GM21619 (cell line): ENCODE results near the gene PSMB3.
A peak's percentile ranks its signal among the peaks of the same experiment; 100 is the strongest.

Experiments
- ATAC-seq: cut with Tn5 transposase; IDR thresholded peaks from one replicate; pipeline ENCODE4 v1.9.1; 2021; ENCODE audit not compliant: unreplicated experiment

PSMB3 gene

GRCh38 chr17:38752308-38753070 is at the start of gene PSMB3:
Gene PSMB3 (plus strand): TSS chr17:38752741. CDS start chr17:38752827, 86 bp downstream.
- ATAC-seq: peak; percentile 69

- no peak for ATAC-seq
These were observed 49.4 kb upstream of the PSMB3 start for GRCh38 chr17:38702916-38703741.

GRCh38 chr17:38703742-38704605 is 48.6 kb upstream of the PSMB3 start:
- ATAC-seq: no peak

GRCh38 chr17:38704606-38705522 is 47.7 kb upstream of the PSMB3 start, which contains the start of gene MLLT6:
Gene MLLT6 (plus strand): TSS chr17:38705273. CDS start chr17:38705633, 360 bp downstream.
- no peak for ATAC-seq

GRCh38 chr17:38705523-38705802 is 47.1 kb upstream of the PSMB3 start:
- ATAC-seq: no peak

- ATAC-seq: no peak
These were observed 46.6 kb upstream of the PSMB3 start for GRCh38 chr17:38705803-38706504.

- no peak for ATAC-seq
These were observed 45.9 kb upstream of the PSMB3 start for GRCh38 chr17:38706505-38707216.

- ATAC-seq: no peak
These were observed 44.7 kb upstream of the PSMB3 start for GRCh38 chr17:38707678-38708351.

GRCh38 chr17:38709104-38709820 is 43.3 kb upstream of the PSMB3 start:
- no peak for ATAC-seq

- ATAC-seq: no peak
These were observed 42.5 kb upstream of the PSMB3 start for GRCh38 chr17:38709864-38710603.

GRCh38 chr17:38710604-38710962 is 42.0 kb upstream of the PSMB3 start:
- ATAC-seq: no peak

GRCh38 chr17:38710985-38711384 is 41.6 kb upstream of the PSMB3 start:
- ATAC-seq: no peak

- no peak for ATAC-seq
These were observed 40.6 kb upstream of the PSMB3 start for GRCh38 chr17:38711792-38712571.

- ATAC-seq: no peak
These were observed 39.9 kb upstream of the PSMB3 start for GRCh38 chr17:38712593-38712992.

GRCh38 chr17:38713456-38714075 is 39.0 kb upstream of the PSMB3 start:
- no peak for ATAC-seq
